Hepatic stellate cell (primary cell): ENCODE results near the gene OXA1L.
"Not testable (repeated sequence)": the region's sequence is repeated elsewhere in the genome, so short reads cannot be mapped to it uniquely, and the experiment has no call there.

Experiments
- DNase-seq: peaks from one replicate; pipeline ENCODE4 v3.0.0; 2011; ENCODE audit warnings: low spot score

OXA1L gene

GRCh38 chr14:22801716-22802115 is 35.2 kb downstream of the OXA1L start:
- no peak for DNase-seq

- no peak for DNase-seq
Observed at GRCh38 chr14:22802860-22803686, 36.6 kb downstream of the OXA1L start.

- no peak for DNase-seq
Observed at GRCh38 chr14:22803687-22803974, 37.1 kb downstream of the OXA1L start.

GRCh38 chr14:22805235-22805634 is 38.7 kb downstream of the OXA1L start:
- not testable (repeated sequence) for DNase-seq

GRCh38 chr14:22807432-22808087 is 41.1 kb downstream of the OXA1L start:
- no peak for DNase-seq

GRCh38 chr14:22808388-22809209 is 42.1 kb downstream of the OXA1L start:
- no peak for DNase-seq

GRCh38 chr14:22811722-22812121 is 45.2 kb downstream of the OXA1L start:
- DNase-seq = peak; percentile 61

GRCh38 chr14:22812744-22813143 is 46.3 kb downstream of the OXA1L start:
- DNase-seq = no peak

- DNase-seq = no peak
Observed at GRCh38 chr14:22813145-22813544, 46.7 kb downstream of the OXA1L start.

GRCh38 chr14:22814373-22814772 is 47.9 kb downstream of the OXA1L start:
- DNase-seq = no peak

GRCh38 chr14:22814941-22815713 is 48.6 kb downstream of the OXA1L start, which contains the start of gene SLC7A7:
SLC7A7 (minus strand) TSS chr14:22815435; CDS start chr14:22813398, 2,037 bp downstream.
- DNase-seq = no peak

GRCh38 chr14:22819151-22819988 is 52.9 kb downstream of the OXA1L start:
- DNase-seq = peak; percentile 86

- no peak for DNase-seq
Observed at GRCh38 chr14:22820731-22821130, 54.2 kb downstream of the OXA1L start.

- no peak for DNase-seq
Observed at GRCh38 chr14:22821193-22822015, 54.9 kb downstream of the OXA1L start.

- no peak for DNase-seq
Observed at GRCh38 chr14:22822016-22822570, 55.6 kb downstream of the OXA1L start.
